GM18867 (cell line): ENCODE measurements around the gene UFM1.
"Not testable (repeated sequence)": the region's sequence is repeated elsewhere in the genome, so short reads cannot be mapped to it uniquely, and the experiment has no call there.

Source experiments
- ATAC-seq: cut with Tn5 transposase; IDR thresholded peaks from one replicate; pipeline ENCODE4 v1.9.1; 2021; ENCODE audit warnings: mild to moderate bottlenecking, moderate library complexity; ENCODE audit not compliant: unreplicated experiment

The UFM1 gene

GRCh38 chr13:38349390-38350113 is at the start of gene UFM1:
Gene UFM1, plus strand, starts transcription at chr13:38349851. Its CDS starts 69 bp downstream, at chr13:38349920.
- ATAC-seq, result peak; percentile 95

GRCh38 chr13:38301236-38301635 is 48.4 kb upstream of the UFM1 start:
- ATAC-seq, result no peak

- no peak for ATAC-seq
Observed at GRCh38 chr13:38303816-38304320, 45.8 kb upstream of the UFM1 start.

- ATAC-seq, result no peak
Observed at GRCh38 chr13:38308736-38309135, 40.9 kb upstream of the UFM1 start.

GRCh38 chr13:38309397-38309796 is 40.3 kb upstream of the UFM1 start:
- ATAC-seq, result no peak

- ATAC-seq, result not testable (repeated sequence)
Observed at GRCh38 chr13:38311175-38311574, 38.5 kb upstream of the UFM1 start.

GRCh38 chr13:38316129-38316528 is 33.5 kb upstream of the UFM1 start:
- no peak for ATAC-seq

- peak; percentile 98 for ATAC-seq
Observed at GRCh38 chr13:38321654-38322053, 28.0 kb upstream of the UFM1 start.

- ATAC-seq, result no peak
Observed at GRCh38 chr13:38325426-38325825, 24.2 kb upstream of the UFM1 start.

GRCh38 chr13:38328699-38329098 is 21.0 kb upstream of the UFM1 start:
- peak; percentile 64 for ATAC-seq

- ATAC-seq, result no peak
Observed at GRCh38 chr13:38334845-38335244, 14.8 kb upstream of the UFM1 start.

GRCh38 chr13:38338089-38338488 is 11.6 kb upstream of the UFM1 start:
- no peak for ATAC-seq

GRCh38 chr13:38340624-38341023 is 9.0 kb upstream of the UFM1 start:
- ATAC-seq, result no peak

- ATAC-seq, result no peak
Observed at GRCh38 chr13:38341149-38341692, 8.4 kb upstream of the UFM1 start.

GRCh38 chr13:38346764-38347163 is 2.9 kb upstream of the UFM1 start:
- ATAC-seq, result no peak

GRCh38 chr13:38348861-38349389 is 726 bp upstream of the UFM1 start:
- peak; percentile 13 for ATAC-seq

GRCh38 chr13:38350114-38350617 is 515 bp downstream of the UFM1 start:
- ATAC-seq, result peak; percentile 42

- ATAC-seq, result no peak
Observed at GRCh38 chr13:38355595-38356119, 6.0 kb downstream of the UFM1 start.

- no peak for ATAC-seq
Observed at GRCh38 chr13:38358684-38359083, 9.0 kb downstream of the UFM1 start.

GRCh38 chr13:38361542-38362262 is 12.1 kb downstream of the UFM1 start:
- no peak for ATAC-seq

- ATAC-seq, result no peak
Observed at GRCh38 chr13:38363219-38363618, 13.6 kb downstream of the UFM1 start.
